Tibial nerve (tissue), 3 donors: ENCODE data around the gene BLVRB.

ENCODE experiments used
- CTCF ChIP-seq, 5 experiments: fragments of 200-600 bp in 3 of 5; fragments of 450-650 bp in 2 of 5; sonication (generic) in 3 of 5; IDR thresholded peaks; one replicate each; pipeline ENCODE4 v1.5.1; 2016 to 2019; ENCODE audit warnings: antibody characterized with exemption in 5 of 5, mild to moderate bottlenecking in 3 of 5, moderate library complexity in 2 of 5
- POLR2A ChIP-seq, 2 donors: fragments of 450-650 bp; IDR thresholded peaks; one replicate each; pipeline ENCODE4 v1.6.1; 2017; ENCODE audit warnings: antibody characterized with exemption in 2 of 2, mild to moderate bottlenecking in 2 of 2, moderate library complexity in 2 of 2

- TF ChIP-seq CTCF (IDR thresholded peaks at IDR 0.05) (peak in 1 of 5 experiments; percentile 12), POLR2A (IDR thresholded peaks at IDR 0.05) (peak; percentile 18 to 66)
Measured at GRCh38 chr19:40433391-40434216, 31.9 kb downstream of the BLVRB start.
